Measurements from ENCODE around the gene COLEC11.
"Not testable (repeated sequence)": the region's sequence is repeated elsewhere in the genome, so short reads cannot be mapped to it uniquely, and the experiment has no call there.

COLEC11 gene

DNA sequence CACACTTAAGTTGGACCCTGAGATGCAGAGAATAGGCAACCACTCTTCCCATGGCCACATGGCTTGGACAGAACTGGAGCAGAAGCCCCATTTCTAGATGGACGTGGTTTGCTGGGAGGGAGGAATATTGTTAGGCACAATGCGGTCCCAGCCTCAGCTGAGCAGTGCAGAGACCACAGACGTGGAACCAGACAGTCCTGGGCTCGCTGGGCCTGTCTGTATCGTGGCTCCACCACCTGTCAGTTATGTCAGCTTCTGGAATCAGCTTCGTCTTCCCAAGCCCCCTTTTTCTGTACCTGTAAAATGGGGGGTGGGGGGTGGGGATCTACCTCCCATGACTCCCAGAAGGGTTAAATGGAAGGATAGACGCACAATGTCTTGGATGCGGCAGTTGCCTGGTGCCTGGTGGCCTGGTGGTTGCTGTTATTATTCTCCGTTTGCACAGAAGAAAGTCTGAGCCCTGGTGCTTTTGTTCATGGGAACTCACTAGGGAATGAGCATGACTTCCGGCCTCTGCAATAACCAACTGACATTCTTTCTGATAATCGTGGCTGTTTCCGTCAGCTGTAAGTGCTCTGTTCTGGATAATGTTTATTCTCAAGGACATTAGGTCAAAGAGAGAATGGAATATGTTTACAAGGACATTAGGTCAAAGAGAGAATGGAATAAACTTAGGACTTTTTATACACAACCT is 31.4 kb downstream of the COLEC11 start:
- DNase-seq: no peak

DNA sequence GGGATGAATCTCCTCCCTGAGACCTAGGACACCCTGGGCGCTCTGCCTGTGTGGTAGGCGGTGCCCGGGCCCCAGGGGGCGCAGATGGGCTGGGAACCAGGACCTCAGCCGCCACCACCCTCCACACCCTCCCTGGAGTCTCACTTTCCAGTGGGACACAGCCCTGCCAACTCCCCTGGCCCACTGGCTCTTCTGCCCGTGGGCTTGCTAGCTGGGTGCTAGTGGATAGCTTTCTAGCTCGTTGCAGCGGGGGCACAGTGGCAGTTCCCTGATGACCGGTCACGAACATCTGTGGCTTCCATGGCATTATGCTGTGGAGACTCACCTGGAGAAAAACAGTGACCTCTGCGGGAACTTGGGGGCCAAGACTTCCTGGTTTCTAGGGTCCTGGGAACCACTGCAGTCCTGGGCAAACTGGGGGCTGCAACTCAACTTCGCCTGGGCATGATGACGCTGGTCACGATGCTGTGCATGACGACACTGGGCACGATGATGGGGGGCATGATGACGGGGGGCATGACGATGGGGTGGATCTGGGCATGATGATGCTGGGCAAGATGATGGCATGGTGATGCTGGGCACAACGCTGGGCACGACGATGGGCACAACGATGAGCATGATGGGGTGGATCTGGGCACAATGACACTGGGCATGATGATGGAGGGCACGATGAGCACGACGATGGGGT is 32.0 kb downstream of the COLEC11 start:
- DNase-seq: no peak

DNA sequence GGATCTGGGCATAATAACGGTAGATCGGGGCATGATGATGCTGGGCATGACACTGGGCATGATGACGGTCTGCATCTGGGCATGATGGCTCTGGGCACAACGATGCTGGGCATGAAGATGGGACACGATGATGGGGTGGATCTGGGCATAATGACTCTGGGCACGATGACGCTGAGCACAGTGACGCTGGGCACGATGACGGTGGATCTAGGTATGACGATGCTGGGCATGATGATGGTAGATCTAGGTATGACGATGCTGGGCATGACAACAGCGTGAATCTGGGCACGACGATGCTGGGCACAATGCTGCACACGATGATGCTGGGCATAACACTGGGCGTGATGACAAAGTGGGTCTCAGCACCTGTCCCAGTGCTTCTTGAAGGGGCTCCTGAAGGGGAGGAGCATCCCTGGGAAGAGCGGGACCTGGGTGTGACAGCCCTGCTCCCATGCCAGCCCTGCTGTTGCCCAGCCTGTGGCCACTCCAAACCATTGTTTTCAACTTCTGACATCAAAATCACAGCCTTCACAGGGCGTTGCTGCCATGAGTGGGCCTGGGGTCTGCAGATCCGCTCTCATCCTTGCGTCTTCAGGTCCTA is 32.7 kb downstream of the COLEC11 start:
- no peak for DNase-seq

DNA sequence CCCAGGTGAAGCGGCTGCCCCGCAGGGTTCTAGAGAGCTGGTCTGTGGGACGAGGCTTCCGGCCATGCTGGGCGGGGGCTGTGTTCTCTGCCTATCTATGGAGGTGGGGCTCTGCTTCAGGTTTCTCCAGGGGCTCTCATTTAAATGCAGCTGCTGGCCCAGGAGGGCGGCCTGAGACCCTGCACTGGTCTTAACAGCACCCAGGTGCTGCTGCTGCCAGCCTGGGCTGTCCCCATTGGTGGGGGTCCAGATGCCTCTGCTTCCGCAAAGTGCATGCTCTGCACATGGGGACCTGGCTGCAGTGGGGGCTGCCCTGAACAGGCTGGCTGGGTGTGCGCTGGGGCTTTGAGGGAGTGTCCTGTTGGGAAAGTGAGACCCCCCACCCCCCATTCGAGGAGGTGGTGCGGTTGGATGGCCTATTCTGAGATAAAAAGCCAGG is 33.3 kb downstream of the COLEC11 start:
- DNase-seq: no peak

DNA sequence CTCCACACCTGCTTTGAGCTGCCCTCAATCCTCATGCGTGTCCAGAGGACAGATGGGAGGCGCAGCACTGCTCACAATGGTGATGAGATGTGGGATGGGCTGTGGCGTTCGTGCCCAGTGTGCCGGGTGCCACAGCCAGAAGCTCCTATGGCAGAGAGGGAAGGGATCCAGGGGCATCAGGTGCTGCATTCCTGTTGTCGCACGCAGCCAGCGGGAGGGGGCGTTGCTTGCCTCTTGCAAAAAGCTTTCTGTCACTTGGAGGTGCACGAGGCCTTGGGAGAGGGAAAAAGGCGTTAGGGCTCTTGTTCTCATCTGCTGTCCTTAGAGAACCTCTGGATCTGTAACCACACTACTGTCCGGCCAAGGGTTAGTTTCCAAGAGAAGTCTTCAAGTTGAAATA is 33.9 kb downstream of the COLEC11 start:
- peak; percentile 20 for DNase-seq

DNA sequence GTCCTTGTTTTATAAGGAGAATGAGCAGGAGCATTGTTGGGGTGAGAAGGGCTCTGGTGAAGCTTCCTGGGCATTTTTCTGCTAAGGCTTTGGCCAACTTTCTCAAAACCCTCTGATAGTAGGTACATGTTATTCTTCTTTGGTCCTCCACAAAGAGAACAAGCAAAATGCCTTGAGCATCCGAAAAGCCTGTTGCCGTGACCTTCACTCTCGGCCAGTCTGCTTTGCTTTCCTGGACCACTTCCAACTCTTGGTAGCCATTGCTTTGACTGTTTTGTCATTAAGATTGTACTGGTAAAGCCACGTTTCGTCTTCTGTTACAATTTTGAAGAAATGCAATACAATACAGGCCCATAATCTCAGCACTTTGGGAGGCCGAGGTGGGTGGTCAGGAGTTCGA is 35.7 kb downstream of the COLEC11 start:
- no peak for DNase-seq

DNA sequence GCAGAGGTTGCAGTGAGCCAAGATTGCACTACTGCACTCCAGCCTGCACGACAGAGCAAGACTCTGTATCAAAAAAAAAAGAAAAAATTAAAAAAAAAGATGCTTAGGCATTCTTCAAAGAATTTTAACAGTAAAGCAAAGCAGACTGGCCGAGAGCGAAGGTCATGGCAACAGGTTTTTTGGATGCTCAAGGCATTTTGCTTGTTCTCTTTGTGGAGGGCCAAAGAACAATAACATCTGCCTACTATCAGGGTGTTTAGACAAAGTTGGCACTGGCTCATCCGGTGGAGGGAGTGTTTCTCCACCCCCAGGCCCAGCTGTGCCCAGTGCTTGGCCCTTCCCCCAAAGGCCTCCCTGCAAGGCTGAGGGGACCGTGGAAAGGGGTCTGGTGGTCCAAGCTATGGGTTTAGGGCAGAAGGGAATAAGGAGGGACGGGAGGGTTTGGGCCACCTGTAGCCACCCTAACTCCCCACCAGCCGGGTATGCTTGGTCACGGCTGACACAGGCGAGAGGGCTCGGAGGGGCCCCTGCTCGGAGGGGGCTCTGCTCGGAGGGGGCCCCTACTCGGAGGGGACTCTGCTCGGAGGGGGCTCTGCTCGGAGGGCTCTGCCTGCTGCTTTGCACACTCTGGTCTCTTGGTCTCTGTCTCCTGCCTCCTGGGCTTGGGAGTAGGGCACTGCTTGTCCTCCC is 36.4 kb downstream of the COLEC11 start:
- no peak for DNase-seq

DNA sequence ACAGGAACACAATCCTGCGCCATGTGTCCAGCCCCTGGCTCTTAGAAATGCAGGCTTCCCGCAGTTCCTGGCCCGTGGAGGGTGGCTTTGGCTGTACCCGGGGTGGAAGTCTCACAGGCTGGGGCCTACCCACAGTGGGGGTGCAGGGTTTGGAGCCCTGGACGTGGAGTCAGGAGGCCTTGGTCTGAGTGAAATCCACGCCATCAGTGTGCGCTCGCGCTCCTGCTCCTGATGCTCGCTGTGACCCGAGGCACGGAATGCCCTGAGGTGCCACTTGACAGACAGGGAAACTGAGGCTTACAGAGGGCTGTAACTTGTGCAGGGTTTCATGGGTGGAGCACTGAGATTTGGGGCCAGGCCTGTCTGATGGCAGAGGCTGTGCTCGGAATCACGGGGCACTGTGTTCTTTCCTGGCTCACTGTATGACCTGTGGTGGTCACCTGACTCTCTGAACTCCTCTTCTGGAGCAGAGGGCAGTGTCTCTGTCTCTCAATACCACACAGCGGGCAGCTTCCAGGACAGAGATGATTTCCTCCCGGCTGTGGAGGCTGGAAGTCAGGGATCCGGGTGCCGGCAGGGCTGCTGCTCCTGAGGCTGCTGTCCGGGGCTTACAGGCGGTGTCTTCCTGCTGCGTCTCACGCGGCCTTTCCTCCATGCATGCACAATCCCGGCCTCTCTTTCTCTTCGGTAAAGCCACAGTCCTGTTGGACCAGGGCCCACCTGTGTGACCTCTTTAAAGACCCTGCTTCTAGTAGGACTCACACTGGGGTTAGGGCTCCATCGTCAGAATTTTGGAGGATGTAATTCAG is 37.1 kb downstream of the COLEC11 start:
- DNase-seq: no peak

DNA sequence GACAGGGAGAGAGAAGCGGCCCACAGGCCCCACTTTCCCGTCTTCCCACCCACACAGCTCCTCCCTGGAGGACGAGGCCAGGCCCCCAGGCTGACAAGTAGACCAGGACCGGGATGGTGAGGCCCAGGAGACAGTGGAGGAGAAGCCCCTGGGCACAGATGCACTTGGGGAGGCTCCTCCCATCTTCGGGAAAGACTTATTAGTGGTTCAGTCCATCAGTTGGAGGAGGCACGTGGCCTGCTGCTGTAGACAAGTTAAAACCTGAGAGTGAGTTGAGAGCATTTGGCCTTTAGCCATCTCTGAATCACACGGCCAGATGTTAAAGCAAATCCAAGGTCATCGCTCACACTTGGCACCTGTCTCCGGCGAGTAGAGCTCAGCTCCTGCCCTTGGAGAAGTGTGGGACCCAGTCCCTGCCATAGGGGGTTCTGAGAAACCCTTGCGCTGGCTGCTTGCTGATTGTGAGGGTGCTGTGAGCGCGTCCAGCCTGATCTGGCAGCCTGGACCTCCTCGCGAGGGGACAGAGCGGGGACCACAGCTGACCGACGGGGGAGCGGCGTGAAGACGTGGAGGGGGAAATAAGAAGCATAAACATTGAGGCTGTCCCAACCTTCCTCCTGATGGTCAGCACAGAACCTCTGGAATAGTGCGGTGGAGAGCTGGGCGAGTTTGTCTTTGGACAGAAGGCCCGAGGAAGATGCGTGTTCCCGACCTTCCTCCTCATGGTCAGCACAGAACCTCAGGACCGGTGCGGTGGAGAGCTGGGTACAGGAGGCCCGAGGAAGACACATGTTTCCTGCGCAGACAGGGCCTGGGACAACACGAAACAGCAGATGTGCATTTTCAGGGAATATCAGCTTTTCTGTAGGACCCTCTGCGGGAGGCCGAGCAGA is 38.4 kb downstream of the COLEC11 start:
- DNase-seq: no peak

DNA sequence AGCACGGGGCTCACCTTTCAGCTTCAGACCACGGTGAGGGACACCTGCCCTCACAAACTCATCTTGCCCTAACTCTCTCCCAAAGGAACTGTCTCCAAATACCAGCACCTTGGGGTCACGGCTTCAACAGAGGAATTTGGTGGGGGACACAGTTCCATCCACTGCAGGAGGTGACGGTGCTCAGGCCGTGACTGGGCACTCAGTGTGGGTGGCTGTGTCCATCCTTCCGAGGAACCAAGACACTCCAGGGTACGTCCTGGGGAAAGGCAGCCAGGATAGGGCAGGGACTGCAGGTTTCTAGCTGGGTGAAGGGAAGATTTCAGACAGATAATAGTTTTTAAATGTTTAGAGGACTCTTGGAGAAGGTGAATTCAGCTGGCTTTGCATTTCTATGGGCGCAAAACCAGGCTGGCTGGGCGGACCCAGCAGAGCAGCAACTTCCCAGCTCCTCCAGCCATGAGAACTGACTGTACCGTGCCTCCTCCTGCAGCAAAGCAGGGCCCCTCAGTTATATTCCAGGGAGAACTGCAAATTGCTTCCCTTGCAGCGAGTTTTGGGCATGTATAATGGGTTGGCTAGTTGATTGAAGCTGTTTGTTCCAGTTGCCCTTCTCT is 39.2 kb downstream of the COLEC11 start:
- DNase-seq: no peak

DNA sequence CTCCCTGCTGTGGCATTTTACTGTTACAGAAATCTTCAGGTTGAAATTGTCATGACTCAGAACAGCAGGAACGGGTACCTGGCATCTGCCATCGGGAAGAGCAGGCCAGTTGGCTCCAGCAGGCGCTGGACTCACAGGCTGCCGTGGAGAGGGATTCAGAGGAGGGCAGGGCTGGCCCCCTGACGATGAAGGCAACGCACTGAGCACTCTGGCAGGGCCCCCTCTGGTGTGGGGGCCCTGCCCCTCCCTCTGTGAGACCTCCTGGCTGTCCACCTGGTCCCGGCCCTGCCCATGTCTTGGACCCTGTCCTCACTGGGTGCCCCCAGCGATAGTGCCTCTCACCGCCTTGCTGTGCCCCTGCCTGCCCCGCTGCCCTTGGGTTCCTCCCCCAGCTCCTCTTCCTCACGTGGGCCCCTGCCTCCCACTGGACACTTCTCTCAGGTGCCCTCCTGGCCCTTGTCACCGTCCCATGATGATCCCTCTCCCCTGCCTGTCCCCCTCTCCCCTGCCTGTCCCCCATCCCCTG is 39.7 kb downstream of the COLEC11 start:
- no peak for DNase-seq

DNA sequence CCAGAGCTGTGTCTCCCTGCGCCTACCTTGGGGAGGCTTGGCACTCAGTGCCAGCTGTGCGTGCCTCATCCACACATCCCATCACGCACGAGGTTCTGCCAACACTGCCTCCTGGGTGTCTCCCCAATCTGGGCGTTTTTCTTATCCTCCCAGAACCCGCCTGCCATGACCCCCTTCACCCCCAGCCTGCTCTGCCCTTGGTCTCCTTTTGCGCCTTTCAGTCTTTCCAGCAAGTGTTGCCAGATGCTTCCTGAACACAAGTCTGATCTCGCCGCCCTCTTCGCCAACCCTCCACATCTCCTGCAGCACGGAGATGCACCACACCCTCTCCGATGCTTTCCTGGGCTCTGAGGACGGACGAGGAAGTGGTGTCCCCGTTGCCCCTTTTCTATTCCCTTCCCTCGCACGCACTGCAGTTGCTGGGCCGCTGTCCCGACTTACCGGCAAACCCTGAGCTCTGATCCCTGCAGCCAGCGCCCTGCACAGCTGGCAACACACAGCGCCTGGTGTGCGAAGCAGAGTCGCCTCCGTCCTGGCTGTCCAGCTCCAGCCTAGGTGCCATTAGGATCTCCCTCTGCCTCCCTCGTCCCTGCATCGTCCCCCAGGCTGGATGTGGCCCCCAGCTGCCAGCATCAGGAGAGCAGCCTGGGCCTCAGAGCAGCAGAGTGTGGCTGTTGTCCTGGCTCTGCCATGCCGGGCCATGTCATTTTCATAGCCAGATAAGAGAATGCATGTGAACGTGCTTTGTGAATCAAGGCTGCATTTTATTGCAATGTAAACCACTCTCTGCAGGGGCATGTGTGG is 40.5 kb downstream of the COLEC11 start:
- DNase-seq: no peak

DNA sequence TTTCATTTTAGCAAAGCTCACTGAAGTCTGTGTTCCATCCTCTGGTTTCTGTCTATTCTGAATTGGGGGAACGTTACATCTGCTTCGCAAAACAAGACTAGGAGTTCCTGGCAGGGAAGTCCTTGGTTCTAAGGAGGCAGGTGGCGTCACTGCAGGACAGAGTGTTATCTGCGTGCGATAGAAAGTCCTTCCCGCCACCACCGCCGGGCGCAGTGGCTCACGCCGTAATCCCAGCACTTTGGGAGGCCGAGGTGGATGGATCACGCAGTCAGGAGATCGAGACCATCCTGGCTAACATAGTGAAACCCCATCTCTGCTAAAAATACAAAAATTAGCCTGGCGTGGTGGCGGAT is 41.0 kb downstream of the COLEC11 start:
- DNase-seq: not testable (repeated sequence)

DNA sequence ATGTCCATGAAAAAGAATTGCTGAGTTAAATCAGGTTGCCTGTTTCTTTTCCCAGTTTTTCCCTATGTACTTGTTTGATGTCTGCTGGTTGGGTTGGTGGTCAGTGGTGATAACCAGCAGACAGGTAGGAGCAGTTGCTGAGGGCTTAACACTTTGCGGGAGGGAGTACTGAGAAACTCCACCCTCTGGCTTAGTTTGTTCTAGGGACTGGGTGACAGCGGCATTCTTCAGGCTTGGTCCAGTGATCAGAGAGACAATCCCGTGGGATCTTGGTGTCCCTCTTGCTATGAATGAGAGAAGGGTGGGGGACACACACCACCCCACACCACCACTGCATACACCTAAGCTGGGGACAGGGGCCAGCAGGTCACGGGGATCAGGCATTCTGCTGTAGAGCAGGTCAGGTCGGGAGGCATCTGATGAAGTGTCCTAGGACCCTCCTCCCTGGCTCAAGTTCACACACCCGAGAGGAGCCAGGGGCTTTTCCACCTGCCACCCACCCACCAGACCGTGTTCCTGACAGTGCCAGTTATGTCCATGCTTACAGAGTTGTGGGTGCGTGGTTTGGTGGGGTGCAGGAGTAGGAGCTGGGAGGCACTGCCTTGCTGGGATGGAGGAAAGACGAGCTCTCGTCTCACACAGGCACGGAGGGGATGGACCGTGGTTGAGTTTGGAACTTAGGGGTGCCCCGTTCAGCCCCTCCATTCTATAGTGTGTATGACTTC is 41.8 kb downstream of the COLEC11 start:
- DNase-seq: no peak

DNA sequence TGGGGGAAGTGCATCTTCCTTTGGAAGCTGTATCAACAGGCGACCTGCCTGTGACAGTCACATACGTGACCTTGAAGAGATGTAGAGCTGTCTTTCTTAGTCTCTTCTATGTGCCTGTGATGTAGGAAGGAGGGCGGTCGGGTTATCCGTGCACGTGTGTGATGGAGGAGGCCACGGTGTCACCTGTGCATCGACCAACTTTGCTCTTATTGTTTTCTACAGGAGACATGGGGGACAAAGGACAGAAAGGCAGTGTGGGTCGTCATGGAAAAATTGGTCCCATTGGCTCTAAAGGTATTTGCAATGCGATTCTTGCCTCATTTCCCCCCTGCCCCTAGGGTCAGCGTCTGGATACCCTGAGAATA is 42.4 kb downstream of the COLEC11 start:
- DNase-seq: no peak

DNA sequence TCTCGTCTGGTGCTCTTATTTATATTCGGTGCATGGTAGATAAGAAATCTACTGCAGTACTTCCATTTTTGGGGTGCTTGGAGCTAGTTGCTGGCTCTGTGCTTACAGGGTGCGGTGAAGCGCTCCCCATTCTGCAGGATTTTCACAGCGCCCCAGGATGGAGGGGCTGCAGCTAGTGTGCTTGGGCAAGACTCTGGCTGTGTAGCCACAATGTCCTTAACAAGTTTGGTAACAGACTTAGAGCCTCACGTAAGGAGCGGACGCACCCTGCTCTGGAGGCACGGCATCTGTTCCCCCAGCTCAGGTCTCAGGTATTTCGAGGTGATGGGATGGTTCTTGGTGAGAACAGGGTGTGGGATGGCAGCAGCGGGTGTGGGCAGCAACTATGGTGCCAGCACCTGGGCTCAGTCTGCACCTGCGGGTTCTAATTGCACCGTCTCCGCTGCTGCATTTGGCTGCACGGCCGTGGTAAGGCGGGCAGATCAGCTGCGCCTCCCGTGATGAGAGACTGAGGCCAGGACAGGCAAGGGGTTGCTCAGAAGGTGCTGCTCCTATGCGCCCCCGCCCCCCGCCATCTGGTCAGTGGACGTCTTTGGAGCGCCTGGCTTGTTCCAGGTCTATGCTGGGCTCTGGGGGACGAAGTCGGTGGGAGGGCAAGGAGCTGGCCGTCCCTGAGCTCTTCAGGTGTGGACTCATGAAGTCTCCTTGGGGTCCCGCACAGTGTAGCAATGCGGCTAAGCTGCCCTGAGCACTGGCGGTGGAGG is 43.0 kb downstream of the COLEC11 start:
- no peak for DNase-seq

DNA sequence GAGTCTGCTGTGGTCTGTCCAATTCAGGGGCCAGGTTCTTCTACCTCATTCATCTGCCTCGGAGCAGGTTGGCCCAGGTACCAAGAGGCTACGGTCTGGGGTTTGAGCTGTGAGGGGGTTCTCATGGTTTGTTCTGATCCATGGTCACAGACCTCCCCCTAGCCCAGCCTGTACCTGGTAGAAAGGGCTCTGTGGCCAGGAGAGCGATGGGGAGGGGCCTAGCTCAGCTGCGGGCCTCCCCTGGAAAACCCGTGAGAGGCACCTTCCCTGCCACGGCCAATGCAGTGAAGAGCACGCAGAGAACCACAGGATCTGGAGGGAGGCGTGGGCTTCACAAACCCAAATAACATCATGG is 43.5 kb downstream of the COLEC11 start:
- no peak for DNase-seq

DNA sequence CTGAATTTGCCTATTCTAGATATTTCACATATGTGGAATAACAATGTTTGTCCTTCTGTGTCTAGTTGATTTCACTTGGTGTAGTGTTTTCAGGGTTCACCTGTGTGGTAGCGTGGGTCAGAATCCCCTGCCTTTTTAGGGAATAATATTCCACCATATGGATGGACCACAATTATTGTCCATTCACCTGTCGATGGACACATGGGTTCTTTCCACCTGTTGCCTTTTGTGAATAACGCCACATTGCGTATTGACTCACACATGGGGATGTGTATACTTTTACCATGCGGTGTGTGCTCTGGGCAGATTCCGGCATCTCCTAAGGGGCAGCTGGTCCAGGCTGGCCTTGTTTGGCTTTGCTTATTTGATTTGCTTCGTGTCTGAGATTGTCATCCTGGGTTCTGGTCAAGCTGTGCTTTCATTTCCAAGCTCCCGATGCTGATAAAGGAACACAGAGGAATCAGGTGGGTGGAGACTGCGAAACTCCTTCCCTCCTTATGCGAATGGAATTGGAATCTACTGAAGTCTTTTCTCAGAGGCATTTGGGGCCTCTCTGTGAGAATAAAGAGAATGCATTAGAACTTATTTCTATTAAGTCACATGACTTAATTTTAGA is 44.2 kb downstream of the COLEC11 start:
- DNase-seq: no peak

DNA sequence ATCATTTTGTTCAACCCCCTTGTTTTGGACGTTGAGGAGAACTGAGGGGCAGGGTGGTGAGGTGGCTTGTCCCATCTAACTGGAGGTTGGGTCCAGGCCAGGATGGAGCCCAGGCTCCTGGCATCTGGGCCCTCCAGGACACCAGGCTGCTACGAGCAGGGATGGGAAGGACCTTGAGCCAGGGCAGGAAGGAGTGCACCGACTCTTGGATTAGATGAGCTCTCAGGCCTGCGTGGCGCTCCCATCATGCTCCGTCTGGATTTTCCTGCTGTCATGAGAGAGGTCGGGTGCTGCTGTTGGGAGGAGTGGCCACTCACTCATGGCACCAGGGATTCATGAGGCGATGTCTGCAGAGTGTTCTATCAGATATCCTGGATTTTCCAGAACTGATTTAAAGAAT is 44.7 kb downstream of the COLEC11 start:
- no peak for DNase-seq

Measured in activated CD4-positive, alpha-beta T cell treated with anti-CD3 and anti-CD28 coated beads for 48 hours (primary cell).